H1 (cell line): Measurements from ENCODE around the gene C17orf107. TPM values are rescaled to one million over a fixed set of nuclear protein-coding genes. Genes with fewer than 3 reads are reported as not detected.

ENCODE experiments used
- CTCF ChIA-PET: fragments of 300-600 bp; sonication (Branson Sonifier 250); formaldehyde crosslinking; loops from one replicate; lab custom pipeline; 2021; ENCODE audit not compliant: partially characterized antibody; lab: Charles Lee
- POLR2A ChIA-PET: fragments of 300-600 bp; sonication (Branson Sonifier 250); formaldehyde crosslinking; loops from one replicate; lab custom pipeline; 2021; ENCODE audit warnings: inconsistent platforms; ENCODE audit not compliant: partially characterized antibody; lab: Charles Lee
- DNase-seq, 2 experiments: peaks; one replicate each; pipeline versions ENCODE4 v3.0.0 to v3.0.0-alpha.2; 2010 to 2022; ENCODE audit warnings: low spot score in 2 of 2, low read depth in 1 of 2, mixed read lengths in 1 of 2
- FAIRE-seq: peaks from 2 replicates; lab custom pipeline; 2011; peaks lifted over from hg19 to GRCh38; lab: Jason Lieb, UNC
- H2AFZ ChIP-seq: 2 replicates; pipeline ENCODE4 v1.8.1; 2012; ENCODE audit warnings: low read length, inconsistent platforms
- H2AK5ac ChIP-seq: 2 replicates; pipeline ENCODE4 v1.6.1; 2013; ENCODE audit warnings: low read depth, low read length
- H2BK120ac ChIP-seq: replicated peaks from 2 replicates; pipeline ENCODE3; 2013; ENCODE audit warnings: low read depth, low read length, inconsistent platforms
- H2BK12ac ChIP-seq: 2 replicates; pipeline ENCODE4 v1.6.1; 2013; ENCODE audit warnings: low read depth, low read length
- H2BK15ac ChIP-seq: 2 replicates; pipeline ENCODE4 v1.6.1; 2013; ENCODE audit warnings: low read length
- H2BK20ac ChIP-seq: 2 replicates; pipeline ENCODE4 v1.6.1; 2013; ENCODE audit warnings: low read length
- H2BK5ac ChIP-seq: 2 replicates; pipeline ENCODE4 v1.6.1; 2013; ENCODE audit warnings: low read depth, low read length
- H3K14ac ChIP-seq: 2 replicates; pipeline ENCODE4 v1.6.1; 2013; ENCODE audit warnings: inconsistent platforms; ENCODE audit not compliant: insufficient read length
- H3K18ac ChIP-seq: 2 replicates; pipeline ENCODE4 v1.6.1; 2013; ENCODE audit warnings: low read length; ENCODE audit errors: extremely low read depth
- H3K23ac ChIP-seq: 2 replicates; pipeline ENCODE4 v1.6.1; 2013; ENCODE audit warnings: inconsistent platforms; ENCODE audit not compliant: insufficient read length
- H3K23me2 ChIP-seq: 2 replicates; pipeline ENCODE4 v1.6.1; 2013; ENCODE audit warnings: low read depth, low read length
- H3K27ac ChIP-seq: 2 replicates; pipeline ENCODE4 v1.6.1; 2011; ENCODE audit warnings: low read depth, low read length, inconsistent platforms
- H3K27me3 ChIP-seq, 4 experiments: replicated peaks in 1 of 4; 1 replicate in 1 of 4; 2 replicates in 3 of 4; pipeline versions ENCODE4 v1.6.1 to v1.8.1; 2011 to 2013; ENCODE audit warnings: low read length in 3 of 4, mild to moderate bottlenecking in 3 of 4, inconsistent platforms in 2 of 4, mixed read lengths in 2 of 4, moderate library complexity in 1 of 4; ENCODE audit not compliant: control insufficient read depth in 3 of 4, insufficient read depth in 3 of 4; ENCODE audit errors: extremely low read depth in 1 of 4
- H3K36me3 ChIP-seq, 4 experiments: 2 replicates each; pipeline versions ENCODE4 v1.6.1 to v1.8.1; 2011 to 2013; ENCODE audit warnings: mild to moderate bottlenecking in 4 of 4, low read length in 3 of 4, moderate library complexity in 2 of 4, control low read depth in 1 of 4, inconsistent platforms in 1 of 4; ENCODE audit not compliant: insufficient read depth in 4 of 4, control insufficient read depth in 2 of 4
- H3K4ac ChIP-seq: replicated peaks from 2 replicates; pipeline ENCODE3; 2013; ENCODE audit warnings: low read length, low read depth, mixed read lengths, inconsistent platforms; ENCODE audit not compliant: insufficient read length
- H3K4me1 ChIP-seq, 4 experiments: replicated peaks in 1 of 4; 1 replicate in 1 of 4; 2 replicates in 3 of 4; pipeline versions ENCODE4 v1.6.1 to v1.8.1; 2011 to 2013; ENCODE audit warnings: low read length in 3 of 4, inconsistent platforms in 2 of 4, mixed read lengths in 1 of 4; ENCODE audit not compliant: insufficient read depth in 4 of 4, control insufficient read depth in 3 of 4
- H3K4me2 ChIP-seq, 2 experiments: 2 replicates each; pipeline versions ENCODE4 v1.6.1 to v1.8.1; 2011 to 2013; ENCODE audit warnings: low read depth in 2 of 2, low read length in 2 of 2, control low read depth in 1 of 2, inconsistent platforms in 1 of 2, mild to moderate bottlenecking in 1 of 2; ENCODE audit not compliant: insufficient read depth in 1 of 2
- H3K4me3 ChIP-seq, 4 experiments: fragments of 200-600, 300-600 bp in 1 of 4; sonication (generic), shearing (Covaris generic), sonication (Bioruptor Twin) in 1 of 4; 2 replicates each; pipeline versions ENCODE4 v1.5.1 to v1.8.1; 2011 to 2016; ENCODE audit warnings: low read length in 4 of 4, low read depth in 3 of 4, control low read depth in 2 of 4, inconsistent platforms in 2 of 4, mild to moderate bottlenecking in 2 of 4, mixed read lengths in 1 of 4, moderate library complexity in 1 of 4; ENCODE audit not compliant: insufficient read depth in 2 of 4; ENCODE audit errors: extremely low read depth in 1 of 4
- H3K56ac ChIP-seq: replicated peaks from 2 replicates; pipeline ENCODE3; 2013; ENCODE audit warnings: low read depth, mild to moderate bottlenecking, mixed read lengths, low read length, inconsistent platforms; ENCODE audit not compliant: insufficient read length
- H3K79me1 ChIP-seq: 2 replicates; pipeline ENCODE4 v1.6.1; 2013; ENCODE audit warnings: low read depth, low read length, control low read depth
- H3K79me2 ChIP-seq, 2 experiments: 2 replicates each; pipeline versions ENCODE4 v1.6.1 to v1.8.1; 2012 to 2013; ENCODE audit warnings: low read length in 2 of 2, mild to moderate bottlenecking in 2 of 2, inconsistent platforms in 1 of 2; ENCODE audit not compliant: insufficient read depth in 2 of 2, control insufficient read depth in 1 of 2
- H3K9ac ChIP-seq, 4 experiments: replicated peaks in 1 of 4; 1 replicate in 1 of 4; 2 replicates in 3 of 4; pipeline versions ENCODE4 v1.6.1 to v1.8.1; 2011 to 2013; ENCODE audit warnings: low read depth in 3 of 4, low read length in 3 of 4, control low read depth in 2 of 4, mild to moderate bottlenecking in 2 of 4, moderate library complexity in 2 of 4, inconsistent platforms in 1 of 4; ENCODE audit errors: extremely low read depth in 1 of 4
- H3K9me3 ChIP-seq, 2 experiments: 2 replicates each; pipeline versions ENCODE4 v1.6.1 to v1.8.1; 2012 to 2013; ENCODE audit warnings: mild to moderate bottlenecking in 2 of 2, moderate library complexity in 2 of 2, control low read depth in 1 of 2, inconsistent platforms in 1 of 2, low read depth in 1 of 2, low read length in 1 of 2, mixed read lengths in 1 of 2; ENCODE audit not compliant: insufficient read depth in 2 of 2
- H4K20me1 ChIP-seq, 2 experiments: replicated peaks in 1 of 2; 2 replicates each; pipeline versions ENCODE3 to v1.8.1; 2011 to 2013; ENCODE audit warnings: inconsistent platforms in 2 of 2, low read length in 2 of 2, mild to moderate bottlenecking in 1 of 2; ENCODE audit not compliant: insufficient read depth in 2 of 2, control insufficient read depth in 1 of 2
- H4K5ac ChIP-seq: 2 replicates; pipeline ENCODE4 v1.6.1; 2013; ENCODE audit warnings: low read length, low read depth, mixed read lengths, inconsistent platforms; ENCODE audit not compliant: insufficient read length
- H4K8ac ChIP-seq: 2 replicates; pipeline ENCODE4 v1.8.0; 2013; ENCODE audit warnings: mild to moderate bottlenecking, moderate library complexity, low read length, inconsistent platforms; ENCODE audit not compliant: insufficient read depth; ENCODE audit errors: extremely low read depth
- H4K91ac ChIP-seq: replicated peaks from 2 replicates; pipeline ENCODE3; 2013; ENCODE audit warnings: low read length, mixed read lengths, inconsistent platforms; ENCODE audit not compliant: insufficient read length
- CHD1 ChIP-seq: IDR thresholded peaks from 2 replicates; pipeline ENCODE4 v1.6.1; 2012; ENCODE audit warnings: low read depth, low read length, improper control_type of control experiment
- EP300 ChIP-seq, 2 experiments: IDR thresholded peaks; 1 replicate in 1 of 2; 2 replicates in 1 of 2; pipeline ENCODE4 v1.6.1; 2011 to 2012; ENCODE audit warnings: low read depth in 2 of 2, low read length in 2 of 2, mild to moderate bottlenecking in 2 of 2, borderline replicate concordance in 1 of 2, inconsistent platforms in 1 of 2, moderate library complexity in 1 of 2
- GABPA ChIP-seq: IDR thresholded peaks from 2 replicates; pipeline ENCODE4 v1.6.1; 2011; ENCODE audit warnings: mild to moderate bottlenecking, low read length, moderate library complexity, borderline replicate concordance; ENCODE audit not compliant: insufficient read depth
- KDM5A ChIP-seq: fragments of 200-600 bp; IDR thresholded peaks from 2 replicates; pipeline ENCODE4 v1.7.1; 2012; ENCODE audit warnings: mild to moderate bottlenecking, low read length, inconsistent platforms, mixed read lengths
- PHF8 ChIP-seq: fragments of 200-600 bp; sonication (generic); conservative IDR thresholded peaks from 2 replicates; pipeline ENCODE4 v1.7.1; 2012; ENCODE audit warnings: low read depth, mild to moderate bottlenecking, inconsistent platforms, low read length, moderate library complexity
- POU5F1 ChIP-seq: IDR thresholded peaks from 2 replicates; pipeline ENCODE4 v1.6.1; 2011; ENCODE audit warnings: low read depth, mild to moderate bottlenecking, low read length, moderate library complexity
- RBBP5 ChIP-seq: IDR thresholded peaks from 2 replicates; pipeline ENCODE4 v1.7.1; 2012; ENCODE audit warnings: low read depth, mild to moderate bottlenecking, inconsistent platforms, low read length, moderate library complexity, borderline replicate concordance
- SRF ChIP-seq: IDR thresholded peaks from 2 replicates; pipeline ENCODE4 v1.6.1; 2011; ENCODE audit warnings: mild to moderate bottlenecking, low read depth, low read length, moderate library complexity
- TBP ChIP-seq: IDR thresholded peaks from 2 replicates; pipeline ENCODE4 v1.6.1; 2011; ENCODE audit warnings: low read depth, low read length, improper control_type of control experiment
- WGBS, 2 experiments: shearing (Covaris generic) in 1 of 2; methylation state at CpG; one replicate each; pipeline versions ENCODE4 v1.1.6 to v1.1.7; 2013 to 2015; ENCODE audit warnings: low lambda C conversion rate in 2 of 2, mixed read lengths in 2 of 2, inconsistent platforms in 1 of 2, low coverage in 1 of 2, missing lambda C conversion rate in 1 of 2; ENCODE audit not compliant: insufficient replicate concordance in 2 of 2, insufficient coverage in 1 of 2, insufficient read length in 1 of 2; ENCODE audit errors: extremely low coverage in 1 of 2, missing lambda C conversion rate in 1 of 2; 5-methylcytosine and 5-hydroxymethylcytosine counted together
- polyA plus RNA-seq, 7 experiments: library from polyadenylated mRNA; depleted of rRNA in 3 of 7; stranded (reverse) in 5 of 7; unstranded in 2 of 7; fragments of >200 nt in 5 of 7; fragments of 200-250 nt in 2 of 7; gene quantifications; 1 replicate in 5 of 7; 2 replicates in 1 of 7; 4 replicates in 1 of 7; pipeline versions ENCODE4 v1.2.1 to v1.2.3, GENCODE V29; 2011 to 2013; ENCODE audit warnings: missing spikeins in 2 of 7, mixed read lengths in 2 of 7
- total RNA-seq: library from RNA; stranded (reverse); fragmentation: NEBNext Ultra II Directional; extraction: Animal tissue kit (Norgen Biotek cat#: 25700); gene quantifications from 2 replicates; pipeline ENCODE4 v1.2.1, GENCODE V29; 2021

C17orf107 gene
- total and polyA plus RNA-seq, 2 of the 8 experiments (the other 6 are each of a cell fraction or from before 2014, with no cell fraction given) = 0.39 to 0.45 TPM

GRCh38 chr17:4861052-4861451 is 38.3 kb upstream of the C17orf107 start:
- peaks cover 19 to 36% (median 28%) of the 10 kb centered on the region in 4 experiments for H3K4me1 ChIP-seq
- ChIA-PET POLR2A (interaction anchor here (0.8 to 2.7 kb wide), 8 partner anchors 18 to 157 kb away, joined by 3 to 10 read pairs (median 4); partner anchors contain the start of gene PELP1), CTCF (interaction anchor here (0.6 to 5.5 kb wide), 9 partner anchors 9 to 46 kb away, joined by 3 to 34 read pairs (median 5); no protein-coding TSS in a partner anchor)
- H4K8ac ChIP-seq = no peak overlapping the region
- H3K27me3 ChIP-seq = no peaks in the 10 kb centered on the region
- H3K14ac ChIP-seq = no peak overlapping the region
- H3K18ac ChIP-seq = no peak overlapping the region
- 0 out of 2 replicates have a peak overlapping the region, but pooled peaks have one; percentile 4 for H2BK5ac ChIP-seq
- H4K5ac ChIP-seq = no peak overlapping the region
- no peak overlapping the region; a peak in 1 of 8 replicates for H3K4me3 ChIP-seq
- H3K36me3 ChIP-seq = no peaks in the 10 kb centered on the region
- H2AFZ ChIP-seq = no peak overlapping the region
- no peak overlapping the region for H3K4ac ChIP-seq
- no peak overlapping the region for H3K27ac ChIP-seq
- no peaks in the 10 kb centered on the region for H3K9me3 ChIP-seq
- no peak overlapping the region for H2BK120ac ChIP-seq
- TF ChIP-seq EP300 (IDR thresholded peaks at IDR 0.05; ENCODE audit: borderline replicate concordance in 1 of 2, low read depth in 2 of 2, low read length in 2 of 2) (no peak), CHD1 (no peak), KDM5A (no peak), POU5F1 (no peak), TBP (no peak), PHF8 (no peak), RBBP5 (no peak), GABPA (no peak), SRF (no peak)
- H3K79me1 ChIP-seq = peaks cover 7% of the 10 kb centered on the region
- no peak overlapping the region for H2BK20ac ChIP-seq
- no peak overlapping the region for H3K56ac ChIP-seq
- H4K20me1 ChIP-seq = peaks cover 0 to 1% of the 10 kb centered on the region in 2 experiments
- WGBS, 2 experiments = 93% methylated on average over 16 of the region's 16 CpGs; no CpG with 5 or more reads in 1 of the 2 experiments
- no peaks in the 10 kb centered on the region for H3K23me2 ChIP-seq
- H2BK12ac ChIP-seq = 0 out of 2 replicates have a peak overlapping the region, but pooled peaks have one; percentile 27
- no peak overlapping the region; a peak in 1 of 7 replicates for H3K9ac ChIP-seq
- H3K4me2 ChIP-seq = no peak overlapping the region; a peak in 1 of 4 replicates
- peak overlapping the region; percentile 1 for H4K91ac ChIP-seq
- no peak overlapping the region for H3K23ac ChIP-seq
- DNase-seq (no peak), FAIRE-seq (no peak)
- H3K79me2 ChIP-seq = peaks cover 0 to 26% of the 10 kb centered on the region in 2 experiments; a peak in 2 of 4 replicates
- H2BK15ac ChIP-seq = peak overlapping the region; percentile 0; the same call in 1 of the 2 replicates
- peak overlapping the region; percentile 69; the same call in 1 of the 2 replicates for H2AK5ac ChIP-seq
